GM10266 (cell line): ENCODE measurements around the gene SUGCT.

Experiments
- DNase-seq: peaks from one replicate; pipeline ENCODE4 v3.0.0; 2012; ENCODE audit errors: extremely low spot score
- TF ChIP-seq, protein P1 (sequence below): IDR thresholded peaks from 2 replicates; pipeline ENCODE4 v1.5.1; 2012; ENCODE audit warnings: mild to moderate bottlenecking, low read depth; ENCODE audit not compliant: control insufficient read depth, insufficient read depth; ENCODE audit errors: missing control alignments

SUGCT gene

DNA sequence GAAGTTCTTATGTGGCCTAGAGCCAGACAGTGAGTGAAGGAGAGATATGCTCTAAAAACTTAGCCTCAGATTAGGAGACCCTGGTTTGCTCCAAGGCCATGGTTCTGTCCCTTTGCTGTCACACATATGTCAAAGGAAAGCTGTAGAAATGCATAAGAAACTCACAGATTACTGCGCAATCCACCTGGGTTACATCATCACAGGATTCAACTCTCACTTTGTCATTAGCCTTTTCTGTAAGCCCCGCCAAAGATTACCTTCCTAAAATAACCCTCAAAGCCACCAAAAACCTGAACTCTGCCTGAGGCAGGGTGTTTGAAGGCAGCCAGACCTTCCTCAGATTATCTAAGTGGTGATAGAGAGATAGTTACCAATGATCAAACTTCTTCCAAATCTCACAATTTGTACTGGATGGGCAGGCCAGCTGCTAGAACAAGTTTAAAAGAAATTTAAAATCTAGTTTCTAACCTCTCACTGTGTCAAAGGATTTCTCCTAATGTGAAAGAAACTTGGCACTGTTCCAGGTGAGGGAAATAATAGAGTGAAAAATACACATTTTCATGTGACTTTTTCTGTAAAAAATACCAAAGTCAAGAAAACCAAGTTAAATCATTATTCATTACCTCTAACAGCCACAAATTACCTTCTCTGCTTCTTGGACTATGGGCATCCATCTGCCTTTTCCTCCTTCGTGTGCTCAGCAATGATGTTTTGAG lies 567.2 kb downstream of the SUGCT start:
- TF ChIP-seq, protein P1, sequence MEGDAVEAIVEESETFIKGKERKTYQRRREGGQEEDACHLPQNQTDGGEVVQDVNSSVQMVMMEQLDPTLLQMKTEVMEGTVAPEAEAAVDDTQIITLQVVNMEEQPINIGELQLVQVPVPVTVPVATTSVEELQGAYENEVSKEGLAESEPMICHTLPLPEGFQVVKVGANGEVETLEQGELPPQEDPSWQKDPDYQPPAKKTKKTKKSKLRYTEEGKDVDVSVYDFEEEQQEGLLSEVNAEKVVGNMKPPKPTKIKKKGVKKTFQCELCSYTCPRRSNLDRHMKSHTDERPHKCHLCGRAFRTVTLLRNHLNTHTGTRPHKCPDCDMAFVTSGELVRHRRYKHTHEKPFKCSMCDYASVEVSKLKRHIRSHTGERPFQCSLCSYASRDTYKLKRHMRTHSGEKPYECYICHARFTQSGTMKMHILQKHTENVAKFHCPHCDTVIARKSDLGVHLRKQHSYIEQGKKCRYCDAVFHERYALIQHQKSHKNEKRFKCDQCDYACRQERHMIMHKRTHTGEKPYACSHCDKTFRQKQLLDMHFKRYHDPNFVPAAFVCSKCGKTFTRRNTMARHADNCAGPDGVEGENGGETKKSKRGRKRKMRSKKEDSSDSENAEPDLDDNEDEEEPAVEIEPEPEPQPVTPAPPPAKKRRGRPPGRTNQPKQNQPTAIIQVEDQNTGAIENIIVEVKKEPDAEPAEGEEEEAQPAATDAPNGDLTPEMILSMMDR = no peak
- no peak for DNase-seq

DNA sequence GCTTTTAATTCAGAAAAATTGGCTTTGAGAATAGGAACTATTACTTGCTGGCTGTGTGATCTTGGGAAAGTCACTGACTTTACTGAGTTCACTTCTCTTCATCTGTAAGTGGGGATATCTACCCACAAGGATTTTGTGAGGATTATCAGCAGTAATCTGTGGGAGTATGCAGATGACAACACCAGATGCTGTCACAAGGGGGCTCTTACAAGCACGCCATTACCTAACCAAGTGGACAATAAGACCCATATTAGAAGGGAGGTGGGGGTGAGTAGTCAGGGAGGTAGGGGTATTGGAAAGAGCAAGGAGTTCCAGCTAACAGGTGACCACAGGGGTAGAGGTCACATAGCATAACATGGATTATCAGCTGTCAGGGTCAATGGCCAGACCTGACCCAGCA lies 569.4 kb downstream of the SUGCT start:
- TF ChIP-seq, protein P1 = no peak
- DNase-seq = no peak

GRCh38 chr7:40706829-40707228 lies 572.0 kb downstream of the SUGCT start:
- DNase-seq = no peak
- TF ChIP-seq, protein P1 = no peak

DNA sequence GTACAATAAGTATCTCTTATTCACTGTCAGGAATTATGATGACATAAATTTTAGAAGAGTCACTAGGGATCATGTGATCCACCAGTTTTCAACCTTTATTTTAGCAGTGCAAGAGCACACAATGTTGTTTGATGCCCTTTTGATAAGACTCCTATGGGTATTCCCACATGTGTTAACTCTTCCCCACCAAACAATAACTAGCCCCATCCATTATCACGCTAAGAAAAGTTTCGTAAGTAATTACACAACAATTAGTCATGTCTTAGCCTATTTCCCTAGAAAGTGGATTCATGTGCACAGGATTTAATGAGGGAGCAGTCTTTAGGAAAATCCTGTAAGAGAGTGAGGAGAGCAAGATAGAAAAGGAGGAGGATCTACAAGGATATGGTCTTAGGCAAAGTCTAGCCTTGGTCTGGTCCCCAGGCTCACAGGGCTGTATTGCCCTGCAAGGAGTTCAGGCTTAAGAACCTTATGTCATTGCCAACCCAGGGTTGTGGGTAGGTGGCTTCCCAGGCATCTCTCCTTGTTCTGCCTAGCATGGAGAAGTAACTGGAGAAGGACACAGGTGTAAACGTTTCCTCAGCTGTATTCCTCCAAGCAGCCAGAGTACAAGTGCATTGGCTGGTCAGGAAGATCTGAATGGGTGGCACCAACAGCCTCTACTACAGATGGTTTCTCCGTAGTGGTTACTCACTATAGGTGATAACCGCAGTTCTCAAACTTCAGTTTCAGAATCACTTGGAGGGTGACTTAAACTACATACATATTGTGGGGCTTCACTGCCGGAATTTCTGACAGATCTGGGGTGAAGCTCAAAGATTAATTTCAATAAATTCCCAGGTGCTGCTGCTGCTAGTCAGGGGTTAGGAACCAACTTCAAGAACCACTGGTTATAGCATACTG lies 574.5 kb downstream of the SUGCT start:
- TF ChIP-seq, protein P1 = no peak
- no peak for DNase-seq

DNA sequence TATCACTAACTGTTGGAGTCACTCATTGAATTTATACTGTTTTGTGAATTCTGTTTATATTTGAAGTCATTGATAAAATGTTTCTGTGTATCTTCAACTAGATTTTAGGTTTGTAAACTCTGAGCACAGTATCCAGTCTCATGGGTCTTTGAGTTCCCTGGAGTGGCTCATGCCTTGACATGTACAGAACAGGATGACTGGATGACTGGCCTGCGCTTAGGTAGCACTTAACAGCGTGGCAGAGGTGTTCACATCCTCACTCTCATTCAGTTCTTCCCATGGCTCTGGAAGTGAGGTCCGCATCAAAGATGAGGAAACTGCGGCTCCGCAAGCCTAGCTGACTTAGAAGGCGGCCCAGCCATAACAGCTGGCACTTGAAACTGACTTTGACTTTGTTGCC lies 576.9 kb downstream of the SUGCT start:
- DNase-seq = no peak
- TF ChIP-seq, protein P1 = no peak

GRCh38 chr7:40714363-40715052 lies 579.7 kb downstream of the SUGCT start:
- no peak for DNase-seq
- TF ChIP-seq, protein P1 = no peak
